Measurements from ENCODE around the gene HSPA9. TPM values are rescaled to one million over a fixed set of nuclear protein-coding genes. Genes with fewer than 3 reads are reported as not detected.
"Not testable (repeated sequence)": the region's sequence is repeated elsewhere in the genome, so short reads cannot be mapped to it uniquely, and the experiment has no call there.

HSPA9 gene
- total and polyA plus RNA-seq, 9 of the 15 experiments (the other 6 are each of a cell fraction or from before 2014, with no cell fraction given): 195 to 583 (median 514) TPM

- TF ChIP-seq DMBX1 (CRISPR knock-in tag; IDR thresholded peaks at IDR 0.05; ENCODE audit: borderline replicate concordance): no peak
- no peak for TF ChIP-seq PRDM10 (IDR thresholded peaks at IDR 0.05; ENCODE audit: partially characterized antibody)
- TF ChIP-seq ZNF57 (CRISPR knock-in tag; IDR thresholded peaks at IDR 0.05): no peak
- TF ChIP-seq ETS1 (conservative IDR thresholded peaks at IDR 0.05; ENCODE audit: control insufficient read depth, low read depth, low read length): no peak
- TF ChIP-seq PTBP1 (IDR thresholded peaks at IDR 0.05; ENCODE audit: low read depth, low read length): no peak
Measured at GRCh38 chr5:138508958-138509357, 66.2 kb downstream of the HSPA9 start (continued).

GRCh38 chr5:138507485-138507884 is 67.7 kb downstream of the HSPA9 start:
- H3K4me2 ChIP-seq (ENCODE audit: insufficient read depth, low read length); H3K79me2 ChIP-seq (ENCODE audit: control insufficient read depth, insufficient read depth, low read length); H3K9me3 ChIP-seq (replicated peaks; ENCODE audit: control insufficient read depth, insufficient read depth, low read depth, low read length); ATAC-seq; H3K27me3 ChIP-seq (ENCODE audit: control insufficient read depth in 2 of 2, insufficient read depth in 2 of 2, low read length in 2 of 2); H3K9me1 ChIP-seq (ENCODE audit: control insufficient read depth, insufficient read depth, low read length); H2AFZ ChIP-seq (ENCODE audit: low read depth, low read length); H3K27ac ChIP-seq (ENCODE audit: extremely low read depth, low read depth, low read length); H3K4me1 ChIP-seq (replicated peaks in 1 of 2; ENCODE audit: control insufficient read depth in 2 of 2, insufficient read depth in 2 of 2, low read length in 2 of 2); intact Hi-C loops (cut with micrococcal nuclease); in situ Hi-C loops (cut with MboI); DNase-seq (ENCODE audit: extremely low read depth in 1 of 4, low spot score in 3 of 4); CTCF ChIA-PET (ENCODE audit: low intra/inter-chr PET ratio); POLR2A ChIA-PET; FAIRE-seq; H3K9ac ChIP-seq (ENCODE audit: insufficient read depth in 1 of 2, low read depth in 2 of 2, low read length in 2 of 2); H3K4me3 ChIP-seq; H4K20me1 ChIP-seq (replicated peaks; ENCODE audit: control insufficient read depth, insufficient read depth, low read length): not testable (repeated sequence)
- WGBS (ENCODE audit: insufficient coverage, low coverage, missing lambda C conversion rate): 94% methylated on average over 8 of the region's 8 CpGs
- peaks cover 63% of the 10 kb centered on the region for H3K36me3 ChIP-seq (ENCODE audit: control insufficient read depth, insufficient read depth, low read length)
- TF ChIP-seq SUPT5H (IDR thresholded peaks at IDR 0.05): 0 out of 2 replicates have a peak, but pooled peaks have one; percentile 10
- TSS peak; percentile 44 for BruUV-seq (replicated peaks)

All from K562 (cell line).